MCF 10A (cell line): ENCODE measurements around the gene PCMTD2. TPM values are rescaled to one million over a fixed set of nuclear protein-coding genes. Genes with fewer than 3 reads are reported as not detected.

Source experiments
- BruUV-seq: library from RNA; stranded (reverse); fragments of 400-500 nt; replicated peaks from 2 replicates; lab custom pipeline; 2021; lab: Mats Ljungman, UMichigan
- CTCF ChIA-PET: fragments of 300-600 bp; sonication (Branson Sonifier 250); formaldehyde crosslinking; extraction: SDS; loops from one replicate; lab custom pipeline; 2021; ENCODE audit warnings: antibody characterized with exemption, inconsistent platforms; lab: Yijun Ruan, JAX
- POLR2A ChIA-PET: fragments of 300-600, 350-650 bp; sonication (Branson Sonifier 250); formaldehyde crosslinking; extraction: SDS; loops from one replicate; lab custom pipeline; 2020; ENCODE audit warnings: antibody characterized with exemption, inconsistent platforms; lab: Yijun Ruan, JAX
- DNase-seq: peaks from one replicate; pipeline ENCODE4 v3.0.0-alpha.2; 2018; ENCODE audit not compliant: unreplicated experiment
- H3K27ac Mint-ChIP-seq: one replicate; pipeline ENCODE4 v1.8.0; 2022; ENCODE audit warnings: mild to moderate bottlenecking, low read depth, mixed read lengths; ENCODE audit not compliant: unreplicated experiment
- H3K27me3 Mint-ChIP-seq: one replicate; pipeline ENCODE4 v1.8.0; 2022; ENCODE audit warnings: mixed read lengths; ENCODE audit not compliant: insufficient read depth, unreplicated experiment
- H3K36me3 Mint-ChIP-seq: one replicate; pipeline ENCODE4 v1.8.0; 2022; ENCODE audit warnings: mild to moderate bottlenecking, moderate library complexity, mixed read lengths; ENCODE audit not compliant: insufficient read depth, unreplicated experiment
- H3K4me1 Mint-ChIP-seq: one replicate; pipeline ENCODE4 v1.8.0; 2022; ENCODE audit warnings: mixed read lengths; ENCODE audit not compliant: insufficient read depth, unreplicated experiment
- H3K4me3 Mint-ChIP-seq: one replicate; pipeline ENCODE4 v1.8.0; 2022; ENCODE audit warnings: mild to moderate bottlenecking, moderate library complexity, mixed read lengths; ENCODE audit not compliant: unreplicated experiment
- H3K9me3 Mint-ChIP-seq: one replicate; pipeline ENCODE4 v1.8.0; 2022; ENCODE audit warnings: mixed read lengths; ENCODE audit not compliant: unreplicated experiment
- intact Hi-C: fragments of 100-400 bp; cut with micrococcal nuclease; formaldehyde crosslinking; loops from 2 replicates; pipeline ENCODE4 v1.14.1; 2022
- total RNA-seq: library from RNA; stranded (reverse); gene quantifications from 2 replicates; pipeline ENCODE4 v1.2.3, GENCODE V29; 2022
- TF ChIP-seq, protein P1 (sequence below): fragments of 200-600 bp; IDR thresholded peaks from one replicate; pipeline ENCODE4 v1.8.0; 2022; ENCODE audit warnings: antibody characterized with exemption, mild to moderate bottlenecking; ENCODE audit not compliant: unreplicated experiment

Gene PCMTD2
- total RNA-seq, 1 experiment from 2014 or later, result 39.4 TPM

DNA sequence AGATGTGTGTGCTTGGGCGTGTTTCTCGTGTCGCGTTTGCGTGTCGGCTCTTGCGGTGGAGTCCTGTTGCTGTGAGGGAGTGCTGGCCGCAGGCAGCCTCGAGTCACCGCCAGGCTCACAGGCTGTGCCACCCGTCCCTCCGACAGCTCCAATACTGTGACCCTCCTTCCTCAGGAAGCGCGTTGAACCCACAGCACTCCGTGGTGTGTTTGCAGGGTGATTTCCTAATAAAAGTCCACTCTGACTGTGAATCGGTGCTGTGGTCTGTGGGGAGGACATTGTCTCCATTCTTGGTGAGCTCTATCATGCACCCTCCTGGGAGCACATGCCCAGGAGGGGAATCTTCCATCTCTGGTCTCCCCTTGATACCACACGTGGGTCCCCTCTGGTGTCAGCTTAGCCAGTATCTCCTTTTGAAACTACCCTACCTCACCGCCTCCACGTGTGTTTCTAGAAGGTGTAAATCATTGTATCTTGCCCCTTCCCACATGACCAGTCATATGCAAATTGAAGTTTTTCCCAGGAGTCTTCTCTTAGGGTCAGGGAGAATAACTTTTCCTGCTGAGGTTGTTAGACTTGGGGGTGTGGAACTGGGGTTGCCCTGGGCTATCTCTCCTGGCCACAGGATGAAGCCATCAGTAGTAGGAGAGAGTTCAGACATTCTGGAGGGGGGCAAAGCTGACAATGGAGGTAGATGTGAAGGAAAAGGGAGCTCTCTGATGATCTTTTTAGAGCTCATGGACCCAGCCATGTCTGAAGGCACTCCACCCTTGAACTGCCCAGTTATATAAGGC is 13.3 kb upstream of the PCMTD2 start:
- POLR2A ChIA-PET, result interaction anchor here (1.8 to 2.4 kb wide), 2 partner anchors 13 kb away, joined by 4 to 16 read pairs; partner anchors contain the start of gene PCMTD2
- DNase-seq, result no peak
- Mint-ChIP-seq H3K27ac (no peak overlapping the region), H3K36me3 (no peaks in the 10 kb centered on the region), H3K4me3 (no peak overlapping the region), H3K9me3 (no peaks in the 10 kb centered on the region), H3K4me1 (no peaks in the 10 kb centered on the region), H3K27me3 (peaks cover 61% of the 10 kb centered on the region)
- CTCF ChIA-PET, result interaction anchor here (0.6 kb wide), 2 partner anchors 44 to 1065 kb away, joined by 3 to 4 read pairs; no protein-coding TSS in a partner anchor
- no TSS peak for BruUV-seq
- intact Hi-C loops, result no loop called here
- TF ChIP-seq, protein P1, sequence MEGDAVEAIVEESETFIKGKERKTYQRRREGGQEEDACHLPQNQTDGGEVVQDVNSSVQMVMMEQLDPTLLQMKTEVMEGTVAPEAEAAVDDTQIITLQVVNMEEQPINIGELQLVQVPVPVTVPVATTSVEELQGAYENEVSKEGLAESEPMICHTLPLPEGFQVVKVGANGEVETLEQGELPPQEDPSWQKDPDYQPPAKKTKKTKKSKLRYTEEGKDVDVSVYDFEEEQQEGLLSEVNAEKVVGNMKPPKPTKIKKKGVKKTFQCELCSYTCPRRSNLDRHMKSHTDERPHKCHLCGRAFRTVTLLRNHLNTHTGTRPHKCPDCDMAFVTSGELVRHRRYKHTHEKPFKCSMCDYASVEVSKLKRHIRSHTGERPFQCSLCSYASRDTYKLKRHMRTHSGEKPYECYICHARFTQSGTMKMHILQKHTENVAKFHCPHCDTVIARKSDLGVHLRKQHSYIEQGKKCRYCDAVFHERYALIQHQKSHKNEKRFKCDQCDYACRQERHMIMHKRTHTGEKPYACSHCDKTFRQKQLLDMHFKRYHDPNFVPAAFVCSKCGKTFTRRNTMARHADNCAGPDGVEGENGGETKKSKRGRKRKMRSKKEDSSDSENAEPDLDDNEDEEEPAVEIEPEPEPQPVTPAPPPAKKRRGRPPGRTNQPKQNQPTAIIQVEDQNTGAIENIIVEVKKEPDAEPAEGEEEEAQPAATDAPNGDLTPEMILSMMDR, result no peak

DNA sequence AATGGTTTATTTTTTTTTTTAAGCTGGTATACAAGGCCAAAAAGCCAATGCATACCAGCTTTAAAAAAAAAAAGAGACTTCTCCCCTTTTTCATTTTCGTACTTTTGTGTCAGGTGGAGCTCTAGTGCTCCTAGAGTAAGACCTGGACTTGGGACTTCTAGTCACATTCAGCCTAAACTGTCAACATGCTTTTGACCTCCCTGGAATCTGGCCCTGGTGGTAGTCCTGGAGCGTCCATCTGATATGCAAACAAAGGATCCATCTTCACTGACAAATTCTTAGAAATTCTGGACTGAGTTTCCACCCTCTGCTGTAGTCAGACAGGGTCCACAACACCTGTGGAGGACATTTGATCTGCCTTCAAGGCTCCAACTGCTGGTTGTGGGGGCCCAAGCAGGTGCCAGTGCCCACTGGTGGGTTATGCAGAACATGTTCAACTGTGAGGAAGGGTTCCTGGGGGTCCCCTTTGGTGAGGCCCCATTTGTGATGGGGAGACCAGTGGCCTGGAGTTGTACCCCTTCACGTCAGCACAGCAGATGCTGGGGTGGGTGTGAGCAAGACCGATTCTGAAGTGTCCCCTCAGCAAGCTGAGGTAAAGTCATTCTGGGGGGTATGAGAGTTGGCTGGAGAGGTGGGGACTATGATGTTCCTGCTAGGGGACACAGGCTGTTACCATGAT is 12.6 kb upstream of the PCMTD2 start:
- ChIA-PET POLR2A (interaction anchor here (1.8 to 2.4 kb wide), 2 partner anchors 13 to 14 kb away, joined by 4 to 16 read pairs; partner anchors contain the start of gene PCMTD2), CTCF (interaction anchor here (0.6 to 0.7 kb wide), 3 partner anchors 20 to 885 kb away, joined by 3 to 5 read pairs (median 4); no protein-coding TSS in a partner anchor)
- H3K27me3 Mint-ChIP-seq, result peaks cover 66% of the 10 kb centered on the region
- no TSS peak for BruUV-seq
- TF ChIP-seq, protein P1, result no peak
- no peak overlapping the region for H3K27ac Mint-ChIP-seq
- no peaks in the 10 kb centered on the region for H3K9me3 Mint-ChIP-seq
- no peak for DNase-seq
- no peak overlapping the region for H3K4me3 Mint-ChIP-seq
- intact Hi-C loops, result no loop called here
- no peaks in the 10 kb centered on the region for H3K36me3 Mint-ChIP-seq
- no peaks in the 10 kb centered on the region for H3K4me1 Mint-ChIP-seq

DNA sequence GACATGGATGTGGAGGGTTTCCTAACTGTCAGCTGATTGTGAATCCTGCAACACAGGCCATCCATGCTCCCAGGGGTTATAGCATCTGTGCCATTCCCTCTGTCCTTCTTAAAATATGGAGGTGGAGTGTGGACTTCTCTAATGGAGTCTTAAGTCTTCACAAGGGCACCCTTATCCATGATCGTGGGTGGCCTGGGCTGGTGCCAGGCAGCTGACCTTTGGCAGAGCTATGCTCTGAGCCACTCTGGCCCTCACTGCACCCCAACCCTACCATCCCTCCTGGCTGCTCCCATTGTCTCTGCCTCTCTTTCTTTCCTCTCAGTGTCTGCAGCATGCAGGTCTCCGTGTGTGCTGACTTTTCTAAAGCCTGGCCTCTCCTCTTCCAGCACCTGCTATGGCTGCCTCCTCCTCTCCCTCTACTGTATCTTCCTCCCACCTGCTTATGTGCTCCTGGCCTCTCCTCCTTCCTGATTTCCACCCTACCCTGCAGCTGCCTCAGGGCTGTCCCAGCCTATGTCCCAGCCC is 11.2 kb upstream of the PCMTD2 start:
- Mint-ChIP-seq H3K27ac (no peak overlapping the region), H3K4me3 (no peak overlapping the region), H3K27me3 (peaks cover 63% of the 10 kb centered on the region), H3K9me3 (no peaks in the 10 kb centered on the region), H3K36me3 (no peaks in the 10 kb centered on the region), H3K4me1 (no peaks in the 10 kb centered on the region)
- no peak for DNase-seq
- BruUV-seq, result no TSS peak
- ChIA-PET CTCF (no interaction called here), POLR2A (interaction anchor here (1.8 kb wide), 1 partner anchor 15 kb away, joined by 4 read pairs; no protein-coding TSS in a partner anchor)
- TF ChIP-seq, protein P1, result no peak
- intact Hi-C loops, result no loop called here
